NCI-H748 treated with DMSO at 0.1 percent for 48 hours (cell line): ENCODE results near the gene CFAP61.

ENCODE experiments used
- DNase-seq: peaks from one replicate; lab custom pipeline; 2025; lab: John Stamatoyannopoulos, UW

Gene CFAP61

DNA sequence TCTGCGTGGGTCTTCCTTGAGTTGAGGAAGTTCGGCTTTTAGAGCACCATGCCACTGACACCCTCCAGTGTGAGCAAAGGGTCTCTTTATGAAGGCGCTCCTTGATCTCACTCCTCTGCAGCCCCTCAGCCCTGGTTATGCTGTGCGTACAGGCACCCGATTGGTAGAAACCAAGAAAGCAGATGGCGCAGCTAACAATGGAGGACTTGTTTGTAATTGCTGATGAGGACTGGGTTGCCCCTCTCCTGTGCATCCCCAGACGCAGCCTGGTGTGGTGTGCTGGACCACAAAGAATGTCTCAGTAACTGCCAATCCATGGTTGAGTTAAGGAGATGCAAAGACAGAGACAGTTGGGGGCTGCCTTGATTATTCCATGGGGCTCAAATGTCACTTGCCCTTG, 345.8 kb downstream of the CFAP61 start:
- DNase-seq, result no peak

- DNase-seq, result no peak
Observed at GRCh38 chr20:20399531-20400500, 347.5 kb downstream of the CFAP61 start.

- DNase-seq, result no peak
Observed at GRCh38 chr20:20401991-20402390, 349.7 kb downstream of the CFAP61 start.

DNA sequence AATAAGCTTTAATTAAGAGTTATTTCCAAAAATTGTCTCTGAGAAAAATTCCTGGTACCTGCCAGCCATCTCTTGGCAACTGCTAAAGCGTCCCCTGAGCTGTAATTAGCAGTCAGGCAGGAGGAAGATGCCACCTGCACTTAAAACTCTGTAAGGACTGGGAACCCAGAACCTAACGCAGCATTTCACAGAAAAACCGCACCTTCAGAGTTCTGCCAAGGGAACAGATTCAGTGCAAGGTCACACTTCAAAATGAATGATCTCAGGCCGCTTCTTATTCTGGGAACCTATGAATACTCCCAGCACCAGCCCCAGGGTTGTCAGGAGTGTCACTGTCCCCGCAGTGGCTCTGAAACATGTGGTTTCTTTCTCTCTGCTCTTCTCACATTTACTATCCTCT, 352.3 kb downstream of the CFAP61 start:
- no peak for DNase-seq

- no peak for DNase-seq
Observed at GRCh38 chr20:20405623-20406022, 353.3 kb downstream of the CFAP61 start.

DNA sequence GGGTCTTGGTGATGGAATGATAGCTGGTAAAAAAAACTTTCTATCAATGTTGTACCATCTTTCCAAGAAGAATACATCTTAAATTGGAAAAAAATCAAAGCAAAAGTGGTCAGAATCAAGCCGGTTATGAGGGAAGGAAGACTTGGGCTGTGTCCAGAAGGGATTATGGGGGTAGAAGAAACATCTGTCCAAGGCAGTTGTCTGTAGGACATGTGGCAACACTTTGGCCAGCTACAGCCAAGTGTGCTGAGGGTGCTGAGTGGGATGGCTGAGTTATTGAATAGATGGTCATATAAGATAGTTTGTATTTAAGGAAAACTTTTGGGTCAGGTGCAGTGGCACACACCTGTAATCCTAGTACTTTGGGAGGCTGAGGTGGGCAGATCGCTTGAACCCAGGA, 354.0 kb downstream of the CFAP61 start:
- DNase-seq, result no peak

DNA sequence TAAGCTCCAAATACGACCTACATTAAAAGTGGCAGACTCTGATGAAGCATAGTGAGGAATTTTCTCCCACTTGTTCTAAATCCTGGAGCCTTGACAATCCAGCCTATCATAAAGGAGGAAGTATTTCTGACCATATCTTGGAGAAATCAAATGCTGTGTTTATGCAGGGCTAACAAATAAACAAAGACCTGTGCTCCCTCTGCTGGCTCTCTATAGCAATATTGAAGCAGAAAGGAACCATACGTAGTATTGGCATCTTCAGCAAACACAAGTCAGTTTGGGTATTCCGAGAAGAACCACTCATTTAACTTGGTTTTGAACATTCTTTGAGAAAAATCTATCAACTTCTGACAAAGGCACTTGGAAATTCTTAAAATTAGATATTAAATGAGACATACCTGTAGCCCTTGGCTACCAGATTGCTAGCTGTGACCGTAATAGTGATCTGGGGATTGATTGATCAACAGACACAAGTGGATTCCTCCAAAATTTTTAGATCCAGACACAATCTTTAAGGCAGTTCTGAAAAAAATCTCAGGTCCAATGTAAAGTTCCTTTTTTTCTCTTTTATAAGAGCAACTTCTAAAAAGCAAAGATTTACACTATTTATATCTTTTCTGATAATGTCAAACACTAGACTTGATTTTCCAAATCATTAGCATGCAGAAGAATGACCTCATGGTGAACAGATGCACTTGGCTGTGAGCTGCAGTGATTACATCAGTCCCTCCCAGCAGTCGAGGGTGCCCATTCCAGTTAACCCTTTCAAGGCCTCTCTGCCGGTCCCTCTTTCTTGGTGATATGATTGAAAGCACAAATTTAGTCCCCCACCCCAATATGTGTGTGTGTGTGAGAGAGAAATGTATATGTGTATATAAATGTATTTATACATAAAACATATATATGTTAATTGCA, 355.8 kb downstream of the CFAP61 start:
- DNase-seq, result peak; percentile 40

- DNase-seq, result no peak
Observed at GRCh38 chr20:20409331-20409730, 357.0 kb downstream of the CFAP61 start.
